GM12878 (cell line): Measurements from ENCODE around the gene CCDC88C. TPM values are rescaled to one million over a fixed set of nuclear protein-coding genes. Genes with fewer than 3 reads are reported as not detected.

Experiments used
- BCL11A ChIP-seq: IDR thresholded peaks from 2 replicates; pipeline ENCODE4 v1.6.1; 2011; ENCODE audit warnings: low read depth, low read length
- BRCA1 ChIP-seq: IDR thresholded peaks from 2 replicates; pipeline ENCODE4 v1.6.1; 2011; ENCODE audit warnings: low read depth, low read length, improper control_type of control experiment
- CBX5 ChIP-seq: sonication (generic); IDR thresholded peaks from 2 replicates; pipeline ENCODE4 v1.6.1; 2016; ENCODE audit warnings: low read depth, moderate library complexity, mild to moderate bottlenecking, inconsistent platforms
- CHD4 ChIP-seq: fragments of 200-600 bp; sonication (generic); IDR thresholded peaks from 2 replicates; pipeline ENCODE4 v1.6.1; 2016; ENCODE audit warnings: mild to moderate bottlenecking
- E4F1 ChIP-seq: fragments of 450-650 bp; IDR thresholded peaks from 2 replicates; pipeline ENCODE4 v1.6.1; 2018; ENCODE audit warnings: borderline replicate concordance, mild to moderate bottlenecking; ENCODE audit not compliant: partially characterized antibody
- EP300 ChIP-seq, 2 experiments: fragments of 150-350 bp in 1 of 2; IDR thresholded peaks; 2 replicates each; pipeline ENCODE4 v1.6.1; 2011 to 2012; ENCODE audit warnings: low read depth in 2 of 2, low read length in 2 of 2, borderline replicate concordance in 1 of 2, improper control_type of control experiment in 1 of 2, inconsistent platforms in 1 of 2; ENCODE audit not compliant: control insufficient read depth in 1 of 2
- GABPA ChIP-seq: IDR thresholded peaks from 2 replicates; pipeline ENCODE4 v1.6.1; 2014; ENCODE audit warnings: antibody characterized with exemption, low read depth, mild to moderate bottlenecking, inconsistent platforms
- KAT2A ChIP-seq: conservative IDR thresholded peaks from 2 replicates; pipeline ENCODE4 v1.6.1; 2011; ENCODE audit warnings: low read depth, low read length; ENCODE audit not compliant: control insufficient read depth
- KLF5 ChIP-seq: fragments of 450-650 bp; IDR thresholded peaks from 2 replicates; pipeline ENCODE4 v1.6.1; 2014; ENCODE audit warnings: mild to moderate bottlenecking; ENCODE audit not compliant: partially characterized antibody
- MAX ChIP-seq: IDR thresholded peaks from 2 replicates; pipeline ENCODE4 v1.6.1; 2012; ENCODE audit warnings: low read depth, low read length, improper control_type of control experiment
- MEF2B ChIP-seq: fragments of 450-650 bp; IDR thresholded peaks from 2 replicates; pipeline ENCODE4 v1.6.1; 2018; ENCODE audit warnings: mild to moderate bottlenecking, moderate library complexity; ENCODE audit not compliant: partially characterized antibody, poor library complexity, severe bottlenecking
- MYC ChIP-seq: IDR thresholded peaks from 2 replicates; pipeline ENCODE4 v1.6.1; 2011; ENCODE audit warnings: mild to moderate bottlenecking, low read length, moderate library complexity, inconsistent platforms; ENCODE audit not compliant: insufficient read depth, insufficient replicate concordance, insufficient read length, severe bottlenecking
- POLR2A ChIP-seq: IDR thresholded peaks from 2 replicates; pipeline ENCODE4 v1.6.1; 2011; ENCODE audit warnings: low read depth, mild to moderate bottlenecking, low read length
- RAD51 ChIP-seq: fragments of 450-650 bp; IDR thresholded peaks from 2 replicates; pipeline ENCODE4 v1.6.1; 2016; ENCODE audit warnings: moderate library complexity, mild to moderate bottlenecking, inconsistent platforms
- SIN3A ChIP-seq: IDR thresholded peaks from 2 replicates; pipeline ENCODE4 v1.6.1; 2012; ENCODE audit warnings: low read depth, low read length, improper control_type of control experiment
- SREBF2 ChIP-seq: IDR thresholded peaks from 2 replicates; pipeline ENCODE4 v1.6.1; 2012; ENCODE audit warnings: mild to moderate bottlenecking, low read length
- ZNF24 ChIP-seq: fragments of 450-650 bp; IDR thresholded peaks from 2 replicates; pipeline ENCODE4 v1.6.1; 2017; ENCODE audit warnings: antibody characterized with exemption, mild to moderate bottlenecking
- ZNF592 ChIP-seq: fragments of 450-650 bp; IDR thresholded peaks from 2 replicates; pipeline ENCODE4 v1.6.1; 2017; ENCODE audit warnings: mild to moderate bottlenecking, moderate library complexity
- polyA plus RNA-seq, 11 experiments: library from polyadenylated mRNA; depleted of rRNA in 4 of 11; unstranded in 6 of 11; stranded (reverse) in 5 of 11; fragments of >200 nt; fragmentation: Nextera tagmentation in 4 of 11; fragmentation: Illumina TruSeq in 1 of 11; extraction: Ambion mirVana in 4 of 11; extraction: Trizol in 1 of 11; gene quantifications; 1 replicate in 1 of 11; 2 replicates in 10 of 11; pipeline versions ENCODE4 v1.2.1 to v1.2.3, GENCODE V29; 2011 to 2016; ENCODE audit warnings: inconsistent platforms in 2 of 11, missing spikeins in 2 of 11, low read depth in 1 of 11
- total RNA-seq, 4 experiments: library from RNA; depleted of rRNA in 3 of 4; stranded (reverse); fragments of >200 nt in 3 of 4; fragmentation: Illumina TruSeq in 1 of 4; extraction: Trizol in 1 of 4; gene quantifications; 2 replicates each; pipeline versions ENCODE4 v1.2.1 to v1.2.3, GENCODE V29; 2013 to 2021
- TF ChIP-seq, protein P1 (sequence below): IDR thresholded peaks from 2 replicates; pipeline ENCODE4 v1.6.1; 2011; ENCODE audit warnings: low read depth, low read length, improper control_type of control experiment, borderline replicate concordance
- TF ChIP-seq, protein P2 (sequence below): IDR thresholded peaks from 2 replicates; pipeline ENCODE4 v1.6.1; 2012; ENCODE audit warnings: low read depth, low read length, improper control_type of control experiment

The CCDC88C gene
- total and polyA plus RNA-seq, 10 of the 15 experiments (the other 5 are each of a cell fraction or from before 2014, with no cell fraction given) = 4.0 to 79.6 (median 36.6) TPM

DNA sequence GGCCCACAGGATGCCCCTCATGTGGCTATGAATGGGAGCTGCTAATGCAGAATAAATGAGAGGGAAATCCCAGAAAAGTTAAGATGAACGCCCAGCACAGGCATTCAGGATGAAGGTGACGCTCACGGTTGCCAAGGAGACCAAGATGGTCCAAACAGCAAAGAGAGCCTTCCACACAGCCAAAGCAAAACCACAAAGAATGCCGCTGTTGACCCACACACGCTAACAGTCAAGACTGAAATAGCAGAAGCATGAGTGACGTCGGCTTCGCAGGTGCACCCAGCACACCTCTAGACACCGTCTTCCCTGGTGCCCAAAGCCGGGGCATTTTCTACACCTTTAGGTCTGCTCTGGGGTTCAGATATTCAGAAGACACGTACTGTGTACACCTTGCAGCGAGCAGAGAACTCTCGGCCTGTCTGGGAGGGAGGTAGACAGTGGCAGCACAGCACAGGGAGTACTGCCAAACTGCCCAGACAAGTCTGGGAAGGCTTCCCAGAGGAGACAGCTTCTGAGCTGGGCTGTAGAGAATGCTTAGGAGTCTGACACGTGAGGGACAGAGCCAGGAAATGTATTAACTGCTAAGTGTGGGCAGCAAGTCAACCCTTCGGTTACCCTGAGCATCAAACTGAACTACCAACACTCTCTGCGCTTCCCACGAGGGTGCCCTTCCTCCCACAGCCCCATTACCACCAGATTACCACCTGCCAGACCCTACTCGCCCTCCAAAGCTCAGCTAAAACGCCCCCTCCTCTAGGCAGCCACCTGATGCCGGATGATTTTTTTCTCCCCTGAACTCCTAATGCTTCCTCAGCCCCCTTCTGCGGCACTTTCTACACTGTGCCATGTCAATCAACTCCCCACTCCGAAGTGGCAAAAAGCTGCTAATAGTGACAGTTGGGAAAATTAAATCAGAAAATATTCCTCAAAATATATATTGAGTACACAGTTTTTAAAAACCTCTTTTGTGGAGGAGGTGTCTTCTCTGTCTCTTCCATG lies 50.1 kb downstream of the CCDC88C start (continued):
- TF ChIP-seq EP300 (IDR thresholded peaks at IDR 0.05; ENCODE audit: borderline replicate concordance in 1 of 2, control insufficient read depth in 1 of 2, low read depth in 2 of 2, low read length in 2 of 2) (peak; percentile 93 to 98), GABPA (no peak), CBX5 (no peak), KLF5 (no peak), E4F1 (no peak), BRCA1 (no peak), SIN3A (0 out of 2 replicates have a peak, but pooled peaks have one; percentile 10), MAX (no peak), ZNF592 (no peak), SREBF2 (no peak), BCL11A (peak; percentile 89), MEF2B (peak; percentile 84), POLR2A (peak; percentile 53; the same call in 1 of the 2 replicates), KAT2A (no peak), MYC (no peak), CHD4 (no peak), ZNF24 (no peak), RAD51 (no peak)
- TF ChIP-seq, protein P1, sequence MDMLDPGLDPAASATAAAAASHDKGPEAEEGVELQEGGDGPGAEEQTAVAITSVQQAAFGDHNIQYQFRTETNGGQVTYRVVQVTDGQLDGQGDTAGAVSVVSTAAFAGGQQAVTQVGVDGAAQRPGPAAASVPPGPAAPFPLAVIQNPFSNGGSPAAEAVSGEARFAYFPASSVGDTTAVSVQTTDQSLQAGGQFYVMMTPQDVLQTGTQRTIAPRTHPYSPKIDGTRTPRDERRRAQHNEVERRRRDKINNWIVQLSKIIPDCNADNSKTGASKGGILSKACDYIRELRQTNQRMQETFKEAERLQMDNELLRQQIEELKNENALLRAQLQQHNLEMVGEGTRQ = no peak
- TF ChIP-seq, protein P2, sequence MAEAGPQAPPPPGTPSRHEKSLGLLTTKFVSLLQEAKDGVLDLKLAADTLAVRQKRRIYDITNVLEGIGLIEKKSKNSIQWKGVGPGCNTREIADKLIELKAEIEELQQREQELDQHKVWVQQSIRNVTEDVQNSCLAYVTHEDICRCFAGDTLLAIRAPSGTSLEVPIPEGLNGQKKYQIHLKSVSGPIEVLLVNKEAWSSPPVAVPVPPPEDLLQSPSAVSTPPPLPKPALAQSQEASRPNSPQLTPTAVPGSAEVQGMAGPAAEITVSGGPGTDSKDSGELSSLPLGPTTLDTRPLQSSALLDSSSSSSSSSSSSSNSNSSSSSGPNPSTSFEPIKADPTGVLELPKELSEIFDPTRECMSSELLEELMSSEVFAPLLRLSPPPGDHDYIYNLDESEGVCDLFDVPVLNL = no peak
